Kidney (tissue), 14 donors: ENCODE data around the gene NPAS3. TPM values are rescaled to one million over a fixed set of nuclear protein-coding genes. Genes with fewer than 3 reads are reported as not detected.
A peak's percentile ranks its signal among the peaks of the same experiment; 100 is the strongest.

ENCODE experiments used
- DNase-seq, 5 donors: peaks; one replicate each; pipeline ENCODE4 v3.0.0-alpha.2; 2013 to 2020
- FAIRE-seq: peaks from 2 replicates; lab custom pipeline; 2012; peaks lifted over from hg19 to GRCh38; lab: Jason Lieb, UNC
- H3K27ac ChIP-seq, 2 donors: one replicate each; pipeline ENCODE4 v1.7.0; 2013; ENCODE audit warnings: low read depth in 2 of 2, low read length in 2 of 2, inconsistent platforms in 1 of 2
- H3K27me3 ChIP-seq: one replicate; pipeline ENCODE4 v1.7.1; 2013; ENCODE audit warnings: low read length, inconsistent platforms; ENCODE audit not compliant: control insufficient read depth, insufficient read depth
- H3K36me3 ChIP-seq, 3 donors: one replicate each; pipeline versions ENCODE4 v1.7.0 to v1.7.1; 2013; ENCODE audit warnings: low read length in 3 of 3, control low read depth in 1 of 3, inconsistent platforms in 1 of 3; ENCODE audit not compliant: insufficient read depth in 3 of 3, control insufficient read depth in 2 of 3
- H3K4me1 ChIP-seq, 3 donors: one replicate each; pipeline versions ENCODE4 v1.7.0 to v1.7.1; 2013; ENCODE audit warnings: low read length in 3 of 3, inconsistent platforms in 1 of 3, low read depth in 1 of 3; ENCODE audit not compliant: control insufficient read depth in 2 of 3, insufficient read depth in 2 of 3
- H3K4me3 ChIP-seq, 3 donors: one replicate each; pipeline versions ENCODE4 v1.7.0 to v1.8.1; 2013; ENCODE audit warnings: low read length in 3 of 3, control low read depth in 1 of 3, inconsistent platforms in 1 of 3
- H3K9ac ChIP-seq, 3 donors: one replicate each; pipeline versions ENCODE4 v1.7.0 to v1.7.1; 2013; ENCODE audit warnings: low read length in 3 of 3, control low read depth in 1 of 3, inconsistent platforms in 1 of 3
- H3K9me3 ChIP-seq, 3 donors: one replicate each; pipeline versions ENCODE4 v1.7.0 to v1.7.1; 2013; ENCODE audit warnings: low read length in 3 of 3, control low read depth in 1 of 3, inconsistent platforms in 1 of 3; ENCODE audit not compliant: control insufficient read depth in 2 of 3, insufficient read depth in 1 of 3
- CTCF ChIP-seq: IDR thresholded peaks from 3 replicates; pipeline ENCODE4 v1.5.1; 2012; ENCODE audit warnings: mild to moderate bottlenecking, moderate library complexity, borderline replicate concordance; ENCODE audit not compliant: insufficient read depth; ENCODE audit errors: extremely low read depth
- intact Hi-C: fragments of 100-400 bp; cut with DNase I; formaldehyde crosslinking; loops from one replicate; pipeline ENCODE4 v1.11.1; 2022
- polyA plus RNA-seq: library from polyadenylated mRNA; stranded (reverse); fragments of 350-450 nt; fragmentation: Illumina TruSeq; extraction: RNeasy Lipid Tissue Mini Kit (QIAGEN cat#74804); gene quantifications from one replicate; pipeline ENCODE4 v1.2.3, GENCODE V29; 2014; ENCODE audit warnings: low read depth, low replicate concordance; ENCODE audit not compliant: insufficient read depth
- total RNA-seq: library from RNA; stranded (reverse); fragmentation: NEBNext Ultra II Directional; extraction: Animal tissue kit (Norgen Biotek cat#: 25700); gene quantifications from one replicate; pipeline ENCODE4 v1.2.1, GENCODE V29; 2021
- donor health status: control.
- donor health status: control.
- donor health status: control.
- donor health status: control.
- donor health status: control.
- donor health status: DM: yes; HTN: yes; CAD: no.
- donor health status: Normal renal cell carcinoma (clear cell type).

NPAS3 gene
- total and polyA plus RNA-seq, 2 donors from 2014 or later = 0.82 to 5.0 TPM

GRCh38 chr14:33435911-33436689 is 497.4 kb downstream of the NPAS3 start:
- Histone ChIP-seq H3K4me1 (no peaks in the 10 kb centered on the region), H3K27ac (no peak overlapping the region), H3K9ac (no peak overlapping the region), H3K4me3 (no peak overlapping the region), H3K36me3 (no peaks in the 10 kb centered on the region), H3K27me3 (no peaks in the 10 kb centered on the region), H3K9me3 (no peaks in the 10 kb centered on the region)
- no peak for TF ChIP-seq CTCF
- intact Hi-C loops = no loop called here
- no peak for FAIRE-seq
- no peak for DNase-seq

- Histone ChIP-seq H3K27me3 (no peaks in the 10 kb centered on the region), H3K4me3 (no peak overlapping the region), H3K4me1 (no peaks in the 10 kb centered on the region), H3K9ac (no peak overlapping the region), H3K27ac (no peak overlapping the region), H3K9me3 (no peaks in the 10 kb centered on the region), H3K36me3 (no peaks in the 10 kb centered on the region)
- FAIRE-seq (no peak), DNase-seq (no peak)
- intact Hi-C loops = no loop called here
- no peak for TF ChIP-seq CTCF
Measured at GRCh38 chr14:33441633-33442032, 503.0 kb downstream of the NPAS3 start.

GRCh38 chr14:33444136-33444535 is 505.5 kb downstream of the NPAS3 start:
- Histone ChIP-seq H3K4me3 (no peak overlapping the region), H3K9ac (no peak overlapping the region), H3K4me1 (no peaks in the 10 kb centered on the region), H3K36me3 (no peaks in the 10 kb centered on the region), H3K27me3 (no peaks in the 10 kb centered on the region), H3K9me3 (no peaks in the 10 kb centered on the region), H3K27ac (no peak overlapping the region)
- no peak for FAIRE-seq
- intact Hi-C loops = no loop called here
- TF ChIP-seq CTCF = no peak
- DNase-seq = no peak

GRCh38 chr14:33449268-33449667 is 510.6 kb downstream of the NPAS3 start:
- Histone ChIP-seq H3K27ac (no peak overlapping the region), H3K9ac (no peak overlapping the region), H3K4me1 (no peaks in the 10 kb centered on the region), H3K27me3 (no peaks in the 10 kb centered on the region), H3K9me3 (no peaks in the 10 kb centered on the region), H3K36me3 (no peaks in the 10 kb centered on the region), H3K4me3 (no peak overlapping the region)
- DNase-seq = peak in 2 of 5 donors; percentile 11
- intact Hi-C loops = no loop called here
- no peak for TF ChIP-seq CTCF
- FAIRE-seq = no peak
